ENCODE measurements around the gene CPNE4.

- TF ChIP-seq, protein P1, sequence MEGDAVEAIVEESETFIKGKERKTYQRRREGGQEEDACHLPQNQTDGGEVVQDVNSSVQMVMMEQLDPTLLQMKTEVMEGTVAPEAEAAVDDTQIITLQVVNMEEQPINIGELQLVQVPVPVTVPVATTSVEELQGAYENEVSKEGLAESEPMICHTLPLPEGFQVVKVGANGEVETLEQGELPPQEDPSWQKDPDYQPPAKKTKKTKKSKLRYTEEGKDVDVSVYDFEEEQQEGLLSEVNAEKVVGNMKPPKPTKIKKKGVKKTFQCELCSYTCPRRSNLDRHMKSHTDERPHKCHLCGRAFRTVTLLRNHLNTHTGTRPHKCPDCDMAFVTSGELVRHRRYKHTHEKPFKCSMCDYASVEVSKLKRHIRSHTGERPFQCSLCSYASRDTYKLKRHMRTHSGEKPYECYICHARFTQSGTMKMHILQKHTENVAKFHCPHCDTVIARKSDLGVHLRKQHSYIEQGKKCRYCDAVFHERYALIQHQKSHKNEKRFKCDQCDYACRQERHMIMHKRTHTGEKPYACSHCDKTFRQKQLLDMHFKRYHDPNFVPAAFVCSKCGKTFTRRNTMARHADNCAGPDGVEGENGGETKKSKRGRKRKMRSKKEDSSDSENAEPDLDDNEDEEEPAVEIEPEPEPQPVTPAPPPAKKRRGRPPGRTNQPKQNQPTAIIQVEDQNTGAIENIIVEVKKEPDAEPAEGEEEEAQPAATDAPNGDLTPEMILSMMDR (IDR thresholded peaks at IDR 0.05), result no peak
- no peak for TF ChIP-seq POLR2A (IDR thresholded peaks at IDR 0.05)
These were observed 437.0 kb downstream of the CPNE4 start for GRCh38 chr3:131597816-131598215.
